Activated T-helper 2 cell treated with anti-CD3 and anti-CD28 coated beads, Interferon-gamma antibody, Interleukin-2, Interleukin-4, amounts not matched to agents 10 μg/mL and 5 μg/mL and 100 μg/mL, durations not matched to agents 14 hours and 24 hours and 36 hours (primary cell): ENCODE results near the gene SLC6A16. TPM values are rescaled to one million over a fixed set of nuclear protein-coding genes. Genes with fewer than 3 reads are reported as not detected.

Experiments
- DNase-seq: peaks from one replicate; pipeline ENCODE4 v3.0.0; 2021; ENCODE audit warnings: low spot score
- H3K27ac Mint-ChIP-seq: one replicate; pipeline ENCODE4 v1.8.0; 2021; ENCODE audit warnings: mixed read lengths
- H3K27me3 Mint-ChIP-seq: one replicate; pipeline ENCODE4 v1.8.0; 2021; ENCODE audit warnings: low read depth, mixed read lengths
- H3K36me3 Mint-ChIP-seq: one replicate; pipeline ENCODE4 v1.8.0; 2021; ENCODE audit warnings: low read depth, mixed read lengths
- H3K4me1 Mint-ChIP-seq: one replicate; pipeline ENCODE4 v1.8.0; 2021; ENCODE audit warnings: low read depth, mixed read lengths
- H3K4me3 Mint-ChIP-seq: one replicate; pipeline ENCODE4 v1.8.0; 2021; ENCODE audit warnings: low read depth, mild to moderate bottlenecking, moderate library complexity, mixed read lengths
- H3K9me3 Mint-ChIP-seq: one replicate; pipeline ENCODE4 v1.8.0; 2021; ENCODE audit warnings: mixed read lengths
- intact Hi-C: fragments of 100-400 bp; cut with micrococcal nuclease; formaldehyde crosslinking; loops from one replicate; pipeline ENCODE4 v1.15.1; 2023
- total RNA-seq: library from RNA; stranded (reverse); gene quantifications from 2 replicates; pipeline ENCODE4 v1.2.3, GENCODE V29; 2022

Gene SLC6A16
- total RNA-seq, 1 donor from 2014 or later = 1.3 TPM

- no peak for DNase-seq
- Mint-ChIP-seq H3K4me1 (no peaks in the 10 kb centered on the region), H3K36me3 (no peaks in the 10 kb centered on the region), H3K4me3 (no peak overlapping the region), H3K9me3 (peaks cover 14% of the 10 kb centered on the region), H3K27me3 (peaks cover 9% of the 10 kb centered on the region), H3K27ac (no peak overlapping the region)
- intact Hi-C loops = no loop called here
Observed at GRCh38 chr19:49264258-49264657, 60.7 kb downstream of the SLC6A16 start.

GRCh38 chr19:49261602-49262001 is 63.4 kb downstream of the SLC6A16 start:
- H3K4me1 Mint-ChIP-seq = no peaks in the 10 kb centered on the region
- intact Hi-C loops = no loop called here
- H3K4me3 Mint-ChIP-seq = no peak overlapping the region
- H3K9me3 Mint-ChIP-seq = peaks cover 22% of the 10 kb centered on the region
- H3K27ac Mint-ChIP-seq = no peak overlapping the region
- H3K27me3 Mint-ChIP-seq = peaks cover 9% of the 10 kb centered on the region
- no peak for DNase-seq
- H3K36me3 Mint-ChIP-seq = no peaks in the 10 kb centered on the region

GRCh38 chr19:49256691-49257090 is 68.3 kb downstream of the SLC6A16 start:
- Mint-ChIP-seq H3K4me1 (no peaks in the 10 kb centered on the region), H3K36me3 (no peaks in the 10 kb centered on the region), H3K9me3 (peaks cover 14% of the 10 kb centered on the region), H3K4me3 (no peak overlapping the region), H3K27ac (no peak overlapping the region), H3K27me3 (peaks cover 2% of the 10 kb centered on the region)
- intact Hi-C loops = no loop called here
- no peak for DNase-seq

GRCh38 chr19:49255674-49256073 is 69.3 kb downstream of the SLC6A16 start:
- no peak for DNase-seq
- Mint-ChIP-seq H3K4me3 (no peak overlapping the region), H3K27me3 (no peaks in the 10 kb centered on the region), H3K9me3 (peaks cover 14% of the 10 kb centered on the region), H3K4me1 (no peaks in the 10 kb centered on the region), H3K27ac (no peak overlapping the region), H3K36me3 (no peaks in the 10 kb centered on the region)
- intact Hi-C loops = no loop called here

GRCh38 chr19:49249933-49250332 is 75.1 kb downstream of the SLC6A16 start:
- Mint-ChIP-seq H3K4me3 (no peak overlapping the region), H3K9me3 (no peaks in the 10 kb centered on the region), H3K4me1 (no peaks in the 10 kb centered on the region), H3K36me3 (no peaks in the 10 kb centered on the region), H3K27ac (no peak overlapping the region), H3K27me3 (no peaks in the 10 kb centered on the region)
- DNase-seq = no peak
- intact Hi-C loops = no loop called here

GRCh38 chr19:49247676-49248075 is 77.3 kb downstream of the SLC6A16 start:
- Mint-ChIP-seq H3K4me1 (no peaks in the 10 kb centered on the region), H3K4me3 (no peak overlapping the region)
- intact Hi-C loops = no loop called here

GRCh38 chr19:49244256-49244655 is 80.7 kb downstream of the SLC6A16 start:
- Mint-ChIP-seq H3K9me3 (no peaks in the 10 kb centered on the region), H3K36me3 (no peaks in the 10 kb centered on the region), H3K27me3 (no peaks in the 10 kb centered on the region), H3K27ac (no peak overlapping the region), H3K4me1 (no peaks in the 10 kb centered on the region), H3K4me3 (no peak overlapping the region)
- DNase-seq = no peak
- intact Hi-C loops = no loop called here

More at GRCh38 chr19:49247676-49248075, 77.3 kb downstream of the SLC6A16 start:
- H3K27me3 Mint-ChIP-seq = no peaks in the 10 kb centered on the region
- no peak for DNase-seq
- H3K36me3 Mint-ChIP-seq = no peaks in the 10 kb centered on the region
- H3K27ac Mint-ChIP-seq = no peak overlapping the region
- H3K9me3 Mint-ChIP-seq = no peaks in the 10 kb centered on the region

GRCh38 chr19:49243726-49244125 is 81.3 kb downstream of the SLC6A16 start:
- H3K36me3 Mint-ChIP-seq = no peaks in the 10 kb centered on the region
- H3K4me3 Mint-ChIP-seq = no peak overlapping the region
- H3K4me1 Mint-ChIP-seq = no peaks in the 10 kb centered on the region
- peaks cover 3% of the 10 kb centered on the region for H3K27me3 Mint-ChIP-seq
- H3K27ac Mint-ChIP-seq = no peak overlapping the region
- no peaks in the 10 kb centered on the region for H3K9me3 Mint-ChIP-seq
- no peak for DNase-seq
- intact Hi-C loops = no loop called here

GRCh38 chr19:49243129-49243528 is 81.9 kb downstream of the SLC6A16 start:
- Mint-ChIP-seq H3K9me3 (no peaks in the 10 kb centered on the region), H3K36me3 (no peaks in the 10 kb centered on the region), H3K27me3 (peaks cover 3% of the 10 kb centered on the region), H3K4me3 (no peak overlapping the region), H3K27ac (no peak overlapping the region), H3K4me1 (no peaks in the 10 kb centered on the region)
- DNase-seq = no peak
- intact Hi-C loops = no loop called here

- DNase-seq = no peak
- no peaks in the 10 kb centered on the region for H3K4me1 Mint-ChIP-seq
- no peak overlapping the region for H3K4me3 Mint-ChIP-seq
- no peaks in the 10 kb centered on the region for H3K9me3 Mint-ChIP-seq
- no peaks in the 10 kb centered on the region for H3K36me3 Mint-ChIP-seq
- intact Hi-C loops = no loop called here
- H3K27ac Mint-ChIP-seq = no peak overlapping the region
- peaks cover 3% of the 10 kb centered on the region for H3K27me3 Mint-ChIP-seq
Observed at GRCh38 chr19:49241769-49242168, 83.2 kb downstream of the SLC6A16 start.

Other genes starting within 250 kb of the SLC6A16 start
- gene SNRNP70, start 239.7 kb downstream of the SLC6A16 start, total RNA-seq = 259 and 279 TPM in 2 replicates
- 5.9 and 7.7 TPM in 2 replicates for gene LIN7B, start 210.8 kb downstream of the SLC6A16 start, total RNA-seq
- 1.7 and 2.3 TPM in 2 replicates for gene C19orf73, start 206.0 kb downstream of the SLC6A16 start, total RNA-seq
- 3.6 and 5.0 TPM in 2 replicates for gene PPFIA3, start 205.6 kb downstream of the SLC6A16 start, total RNA-seq
- not detected in 2 replicates for gene HRC, start 169.8 kb downstream of the SLC6A16 start, total RNA-seq
- 1.3 and 1.9 TPM in 2 replicates for gene TRPM4, start 167.4 kb downstream of the SLC6A16 start, total RNA-seq
- 141 TPM in 2 replicates for gene CD37, start 10.2 kb upstream of the SLC6A16 start, total RNA-seq
- not detected in 2 replicates for gene TEAD2, start 37.2 kb upstream of the SLC6A16 start, total RNA-seq
- not detected in 2 replicates for gene DKKL1, start 38.7 kb upstream of the SLC6A16 start, total RNA-seq
- 0.14 and 0.28 TPM in 2 replicates for gene KASH5, start 63.1 kb upstream of the SLC6A16 start, total RNA-seq
- not detected in 2 replicates for gene PTH2, start 98.2 kb upstream of the SLC6A16 start, total RNA-seq
- not detected in 2 replicates for gene GFY, start 100.2 kb upstream of the SLC6A16 start, total RNA-seq
- gene SLC17A7, start 116.3 kb upstream of the SLC6A16 start, total RNA-seq = 0.16 TPM in 1 of 2 replicates, not detected in the other
- gene PIH1D1, start 126.6 kb upstream of the SLC6A16 start, total RNA-seq = 136 and 138 TPM in 2 replicates
- gene ALDH16A1, start 128.0 kb upstream of the SLC6A16 start, total RNA-seq = 26.4 and 32.5 TPM in 2 replicates
- 49.3 and 57.9 TPM in 2 replicates for gene FLT3LG, start 149.0 kb upstream of the SLC6A16 start, total RNA-seq
- 3,221 and 3,346 TPM in 2 replicates for gene RPL13A, start 162.4 kb upstream of the SLC6A16 start, total RNA-seq
- gene RPS11, start 171.2 kb upstream of the SLC6A16 start, total RNA-seq = 2,145 and 2,173 TPM in 2 replicates
- gene FCGRT, start 187.5 kb upstream of the SLC6A16 start, total RNA-seq = 1.8 and 2.2 TPM in 2 replicates
- 3.2 and 3.8 TPM in 2 replicates for gene RCN3, start 202.8 kb upstream of the SLC6A16 start, total RNA-seq